HG02981 (cell line): ENCODE results near the gene PCDHAC1.
"Not testable (repeated sequence)": the region's sequence is repeated elsewhere in the genome, so short reads cannot be mapped to it uniquely, and the experiment has no call there.

Experiments used
- ATAC-seq: cut with Tn5 transposase; IDR thresholded peaks from one replicate; pipeline ENCODE4 v1.9.1; 2021; ENCODE audit warnings: mild to moderate bottlenecking, moderate library complexity; ENCODE audit not compliant: unreplicated experiment

Gene PCDHAC1

GRCh38 chr5:140925806-140926442 is at the start of gene PCDHAC1:
Gene PCDHAC1 (plus strand): TSS chr5:140926299. CDS start chr5:140926893, 594 bp downstream.
- no peak for ATAC-seq

- not testable (repeated sequence) for ATAC-seq
These were observed 49.4 kb upstream of the PCDHAC1 start for GRCh38 chr5:140876541-140877261.

GRCh38 chr5:140877262-140877581 is 48.9 kb upstream of the PCDHAC1 start:
- ATAC-seq: no peak

GRCh38 chr5:140881889-140882590 is 44.1 kb upstream of the PCDHAC1 start, which contains the start of gene PCDHA13:
Gene PCDHA13 (plus strand): TSS chr5:140882124. CDS start chr5:140882269, 145 bp downstream.
- no peak for ATAC-seq

GRCh38 chr5:140882591-140882899 is 43.6 kb upstream of the PCDHAC1 start:
- no peak for ATAC-seq

GRCh38 chr5:140883373-140883772 is 42.7 kb upstream of the PCDHAC1 start:
- no peak for ATAC-seq

GRCh38 chr5:140883927-140884697 is 42.0 kb upstream of the PCDHAC1 start:
- ATAC-seq: no peak

- no peak for ATAC-seq
These were observed 9.8 kb upstream of the PCDHAC1 start for GRCh38 chr5:140916325-140916724.

- no peak for ATAC-seq
These were observed 2.5 kb upstream of the PCDHAC1 start for GRCh38 chr5:140923601-140924000.

- no peak for ATAC-seq
These were observed 536 bp downstream of the PCDHAC1 start for GRCh38 chr5:140926443-140927227.

GRCh38 chr5:140927228-140927573 is 1.1 kb downstream of the PCDHAC1 start:
- no peak for ATAC-seq

- ATAC-seq: no peak
These were observed 9.0 kb downstream of the PCDHAC1 start for GRCh38 chr5:140934964-140935606.

GRCh38 chr5:140946578-140946977 is 20.5 kb downstream of the PCDHAC1 start:
- no peak for ATAC-seq

GRCh38 chr5:140951636-140952035 is 25.5 kb downstream of the PCDHAC1 start:
- ATAC-seq: no peak

- no peak for ATAC-seq
These were observed 27.1 kb downstream of the PCDHAC1 start for GRCh38 chr5:140953234-140953633.

- ATAC-seq: no peak
These were observed 36.1 kb downstream of the PCDHAC1 start for GRCh38 chr5:140962190-140962589.

GRCh38 chr5:140964356-140964755 is 38.3 kb downstream of the PCDHAC1 start:
- no peak for ATAC-seq

GRCh38 chr5:140965905-140966292 is 39.8 kb downstream of the PCDHAC1 start:
- no peak for ATAC-seq

GRCh38 chr5:140966293-140967225 is 40.5 kb downstream of the PCDHAC1 start, which contains the start of gene PCDHAC2:
Gene PCDHAC2 (plus strand): TSS chr5:140966476. CDS start chr5:140966767, 291 bp downstream.
- no peak for ATAC-seq
